GM12878 (cell line): Measurements from ENCODE around the gene BBOX1. TPM values are rescaled to one million over a fixed set of nuclear protein-coding genes. Genes with fewer than 3 reads are reported as not detected.

Experiments
- ATAC-seq: fragments of 200-7000 bp; cut with Tn5 transposase; 3 replicates; pipeline ENCODE4 v1.9.1; 2020; ENCODE audit warnings: mild to moderate bottlenecking, moderate library complexity
- BruUV-seq: library from RNA; stranded (reverse); fragments of 400-500 nt; replicated peaks from 2 replicates; lab custom pipeline; 2021; lab: Mats Ljungman, UMichigan
- CTCF ChIA-PET: fragments of 300-600 bp; sonication (Branson Sonifier 250); formaldehyde crosslinking; extraction: SDS; loops from one replicate; lab custom pipeline; 2021; ENCODE audit warnings: inconsistent platforms; lab: Yijun Ruan, JAX
- POLR2A ChIA-PET: fragments of 350-600 bp; formaldehyde crosslinking; extraction: SDS; loops from one replicate; lab custom pipeline; 2021; ENCODE audit warnings: inconsistent platforms; lab: Charles Lee
- RAD21 ChIA-PET: fragments of 300-600 bp; sonication (Branson Sonifier 250); formaldehyde crosslinking; loops from one replicate; lab custom pipeline; 2023; ENCODE audit warnings: antibody characterized with exemption; ENCODE audit not compliant: unreplicated experiment; lab: Charles Lee
- SMC1A ChIA-PET: fragments of 300-600 bp; sonication (Branson Sonifier 250); formaldehyde crosslinking; loops from one replicate; lab custom pipeline; 2023; ENCODE audit not compliant: unreplicated experiment, uncharacterized antibody; lab: Charles Lee
- DNase-seq: peaks from one replicate; pipeline ENCODE4 v3.0.0-alpha.2; 2011; ENCODE audit warnings: low read depth, low spot score
- FAIRE-seq: peaks from 3 replicates; lab custom pipeline; 2011; peaks lifted over from hg19 to GRCh38; lab: Jason Lieb, UNC
- H2AFZ ChIP-seq: 2 replicates; pipeline ENCODE4 v1.6.0; 2011; ENCODE audit warnings: low read depth, low read length, control low read depth; ENCODE audit not compliant: control insufficient read depth
- H3K27ac ChIP-seq: 2 replicates; pipeline ENCODE4 v1.5.1; 2011; ENCODE audit warnings: control low read depth; ENCODE audit not compliant: control insufficient read depth, insufficient read depth
- H3K27me3 ChIP-seq, 2 experiments: replicated peaks in 1 of 2; 2 replicates each; pipeline versions ENCODE4 v1.6.0 to v1.6.1; 2011; ENCODE audit warnings: low read length in 1 of 2; ENCODE audit not compliant: control insufficient read depth in 2 of 2, insufficient read depth in 2 of 2
- H3K36me3 ChIP-seq, 2 experiments: 2 replicates each; pipeline ENCODE4 v1.5.1; 2011; ENCODE audit warnings: low read length in 1 of 2; ENCODE audit not compliant: control insufficient read depth in 2 of 2, insufficient read depth in 2 of 2
- H3K4me1 ChIP-seq: 2 replicates; pipeline ENCODE4 v1.6.1; 2011; ENCODE audit warnings: mild to moderate bottlenecking, low read length, moderate library complexity, mixed read lengths; ENCODE audit not compliant: control insufficient read depth, insufficient read depth
- H3K4me2 ChIP-seq: 2 replicates; pipeline ENCODE4 v1.6.0; 2011; ENCODE audit warnings: control low read depth; ENCODE audit not compliant: control insufficient read depth, insufficient read depth
- H3K4me3 ChIP-seq: fragments of 200-600 bp; sonication (generic); 2 replicates; pipeline ENCODE4 v1.5.1; 2016
- H3K79me2 ChIP-seq: 2 replicates; pipeline ENCODE4 v1.6.0; 2011; ENCODE audit warnings: low read length; ENCODE audit not compliant: control insufficient read depth, insufficient read depth
- H3K9ac ChIP-seq: 2 replicates; pipeline ENCODE4 v1.8.0; 2011; ENCODE audit warnings: low read length, control low read depth, mixed read lengths; ENCODE audit not compliant: control insufficient read depth, insufficient read depth
- H3K9me3 ChIP-seq: replicated peaks from 3 replicates; pipeline ENCODE4 v1.5.1; 2011; ENCODE audit warnings: mild to moderate bottlenecking, low read length; ENCODE audit not compliant: control insufficient read depth, insufficient read depth
- H4K20me1 ChIP-seq: 2 replicates; pipeline ENCODE4 v1.6.0; 2011; ENCODE audit not compliant: control insufficient read depth, insufficient read depth
- BHLHE40 ChIP-seq, 2 experiments: fragments of 450-650 bp in 1 of 2; IDR thresholded peaks; 2 replicates each; pipeline ENCODE4 v1.6.1; 2011 to 2017; ENCODE audit warnings: low read depth in 2 of 2, borderline replicate concordance in 1 of 2, improper control_type of control experiment in 1 of 2, low read length in 1 of 2, mild to moderate bottlenecking in 1 of 2
- CBFB ChIP-seq: IDR thresholded peaks from 2 replicates; pipeline ENCODE4 v1.6.1; 2016; ENCODE audit warnings: antibody characterized with exemption, low read depth
- JUND ChIP-seq: IDR thresholded peaks from 2 replicates; pipeline ENCODE4 v1.6.1; 2012; ENCODE audit warnings: low read depth, mild to moderate bottlenecking, low read length, improper control_type of control experiment, moderate library complexity
- PAX5 ChIP-seq: IDR thresholded peaks from 2 replicates; pipeline ENCODE4 v1.6.1; 2011; ENCODE audit warnings: low read depth, low read length, borderline replicate concordance
- POLR2AphosphoS2 ChIP-seq: IDR thresholded peaks from 2 replicates; pipeline ENCODE4 v1.6.1; 2011; ENCODE audit warnings: low read depth, mild to moderate bottlenecking, low read length, improper control_type of control experiment, moderate library complexity
- SMARCA5 ChIP-seq: fragments of 450-650 bp; IDR thresholded peaks from 2 replicates; pipeline ENCODE4 v1.6.1; 2017; ENCODE audit warnings: mild to moderate bottlenecking
- SPI1 ChIP-seq: IDR thresholded peaks from 2 replicates; pipeline ENCODE4 v1.6.1; 2011; ENCODE audit warnings: low read depth, mild to moderate bottlenecking, low read length, moderate library complexity, borderline replicate concordance; ENCODE audit not compliant: insufficient read depth
- TCF12 ChIP-seq: IDR thresholded peaks from 2 replicates; pipeline ENCODE4 v1.6.1; 2011; ENCODE audit warnings: low read depth, mild to moderate bottlenecking, low read length
- ZNF622 ChIP-seq: fragments of 450-650 bp; IDR thresholded peaks from 2 replicates; pipeline ENCODE4 v1.6.1; 2017; ENCODE audit warnings: mild to moderate bottlenecking, inconsistent platforms
- WGBS: methylation state at CpG from one replicate; pipeline ENCODE4 v1.1.6; 2016; ENCODE audit warnings: low lambda C conversion rate; ENCODE audit not compliant: insufficient replicate concordance, insufficient coverage; ENCODE audit errors: missing lambda C conversion rate; 5-methylcytosine and 5-hydroxymethylcytosine counted together
- in situ Hi-C: fragments of 300-500 bp; cut with MboI; formaldehyde crosslinking; loops from 9 replicates; pipeline ENCODE4 v1.14.3; 2018; ENCODE audit warnings: mixed read lengths
- intact Hi-C: fragments of 100-400 bp; cut with micrococcal nuclease; formaldehyde crosslinking; loops from one replicate; pipeline ENCODE4 v1.14.2; 2022; ENCODE audit not compliant: unreplicated experiment
- polyA plus RNA-seq, 11 experiments: library from polyadenylated mRNA; depleted of rRNA in 4 of 11; unstranded in 6 of 11; stranded (reverse) in 5 of 11; fragments of >200 nt; fragmentation: Nextera tagmentation in 4 of 11; fragmentation: Illumina TruSeq in 1 of 11; extraction: Ambion mirVana in 4 of 11; extraction: Trizol in 1 of 11; gene quantifications; 1 replicate in 1 of 11; 2 replicates in 10 of 11; pipeline versions ENCODE4 v1.2.1 to v1.2.3, GENCODE V29; 2011 to 2016; ENCODE audit warnings: inconsistent platforms in 2 of 11, missing spikeins in 2 of 11, low read depth in 1 of 11
- total RNA-seq, 4 experiments: library from RNA; depleted of rRNA in 3 of 4; stranded (reverse); fragments of >200 nt in 3 of 4; fragmentation: Illumina TruSeq in 1 of 4; extraction: Trizol in 1 of 4; gene quantifications; 2 replicates each; pipeline versions ENCODE4 v1.2.1 to v1.2.3, GENCODE V29; 2013 to 2021
- TF ChIP-seq, protein P1 (sequence below): IDR thresholded peaks from 2 replicates; pipeline ENCODE4 v1.6.1; 2011; ENCODE audit warnings: borderline replicate concordance, low read depth, mild to moderate bottlenecking, moderate library complexity, low read length; ENCODE audit not compliant: insufficient read depth, poor library complexity, severe bottlenecking
- TF ChIP-seq, protein P2 (sequence below): IDR thresholded peaks from 2 replicates; pipeline ENCODE4 v1.6.1; 2012; ENCODE audit warnings: low read depth, low read length, improper control_type of control experiment
- TF ChIP-seq, protein P3 (sequence below), 3 experiments: IDR thresholded peaks in 2 of 3; conservative IDR thresholded peaks in 1 of 3; 2 replicates each; pipeline ENCODE4 v1.5.1; 2011; ENCODE audit warnings: low read depth in 3 of 3, low read length in 3 of 3, mild to moderate bottlenecking in 3 of 3, control low read depth in 2 of 3, moderate library complexity in 2 of 3, inconsistent platforms in 1 of 3, mixed read lengths in 1 of 3; ENCODE audit not compliant: control insufficient read depth in 2 of 3, insufficient read depth in 1 of 3; ENCODE audit errors: extremely low read depth in 1 of 3
- TF ChIP-seq, protein P4 (sequence below): fragments of 450-650 bp; IDR thresholded peaks from 2 replicates; pipeline ENCODE4 v1.6.1; 2017; ENCODE audit warnings: mild to moderate bottlenecking, moderate library complexity
- TF ChIP-seq, protein P5 (sequence below): fragments of 450-650 bp; IDR thresholded peaks from 2 replicates; pipeline ENCODE4 v1.6.1; 2017; ENCODE audit warnings: borderline replicate concordance

The BBOX1 gene
- total and polyA plus RNA-seq, 10 of the 15 experiments (the other 5 are each of a cell fraction or from before 2014, with no cell fraction given), result 3.5 TPM; not detected in 9

DNA sequence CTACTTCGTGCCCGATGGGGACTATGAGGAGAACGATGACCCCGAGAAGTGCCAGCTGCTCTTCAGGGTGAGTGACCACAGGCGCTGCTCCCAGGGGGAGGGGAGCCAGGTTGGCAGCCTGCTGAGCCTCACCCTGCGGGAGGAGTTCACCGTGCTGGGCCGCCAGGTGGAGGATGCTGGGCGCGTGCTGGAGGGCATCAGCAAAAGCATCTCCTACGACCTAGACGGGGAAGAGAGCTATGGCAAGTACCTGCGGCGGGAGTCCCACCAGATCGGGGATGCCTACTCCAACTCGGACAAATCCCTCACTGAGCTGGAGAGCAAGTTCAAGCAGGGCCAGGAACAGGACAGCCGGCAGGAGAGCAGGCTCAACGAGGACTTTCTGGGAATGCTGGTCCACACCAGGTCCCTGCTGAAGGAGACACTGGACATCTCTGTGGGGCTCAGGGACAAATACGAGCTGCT, 46.0 kb upstream of the BBOX1 start:
- DNase-seq, result no peak
- FAIRE-seq, result no peak
- no peaks in the 10 kb centered on the region for H3K27me3 ChIP-seq
- SMC1A ChIA-PET, result no interaction called here
- H3K79me2 ChIP-seq, result no peaks in the 10 kb centered on the region
- no peak overlapping the region for H2AFZ ChIP-seq
- intact Hi-C loops, result no loop called here
- H3K9ac ChIP-seq, result no peak overlapping the region
- no peak overlapping the region for H3K4me2 ChIP-seq
- no peaks in the 10 kb centered on the region for H3K36me3 ChIP-seq
- H3K9me3 ChIP-seq, result no peaks in the 10 kb centered on the region
- in situ Hi-C loops, result no loop called here
- BruUV-seq, result no TSS peak
- RAD21 ChIA-PET, result no interaction called here
- CTCF ChIA-PET, result no interaction called here
- H3K4me3 ChIP-seq, result no peak overlapping the region
- H3K4me1 ChIP-seq, result no peaks in the 10 kb centered on the region
- 51% methylated on average over 19 of the region's 19 CpGs for WGBS
- no peak for ATAC-seq
- H3K27ac ChIP-seq, result no peak overlapping the region
- H4K20me1 ChIP-seq, result no peaks in the 10 kb centered on the region
- POLR2A ChIA-PET, result no interaction called here
- no peak for TF ChIP-seq BHLHE40 (IDR thresholded peaks at IDR 0.05; ENCODE audit: borderline replicate concordance in 1 of 2, low read depth in 2 of 2, low read length in 1 of 2)
- TF ChIP-seq SMARCA5, result no peak
- TF ChIP-seq, protein P1, sequence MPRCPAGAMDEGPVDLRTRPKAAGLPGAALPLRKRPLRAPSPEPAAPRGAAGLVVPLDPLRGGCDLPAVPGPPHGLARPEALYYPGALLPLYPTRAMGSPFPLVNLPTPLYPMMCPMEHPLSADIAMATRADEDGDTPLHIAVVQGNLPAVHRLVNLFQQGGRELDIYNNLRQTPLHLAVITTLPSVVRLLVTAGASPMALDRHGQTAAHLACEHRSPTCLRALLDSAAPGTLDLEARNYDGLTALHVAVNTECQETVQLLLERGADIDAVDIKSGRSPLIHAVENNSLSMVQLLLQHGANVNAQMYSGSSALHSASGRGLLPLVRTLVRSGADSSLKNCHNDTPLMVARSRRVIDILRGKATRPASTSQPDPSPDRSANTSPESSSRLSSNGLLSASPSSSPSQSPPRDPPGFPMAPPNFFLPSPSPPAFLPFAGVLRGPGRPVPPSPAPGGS, result no peak
- TF ChIP-seq TCF12, result no peak
- TF ChIP-seq JUND, result no peak
- TF ChIP-seq, protein P2, sequence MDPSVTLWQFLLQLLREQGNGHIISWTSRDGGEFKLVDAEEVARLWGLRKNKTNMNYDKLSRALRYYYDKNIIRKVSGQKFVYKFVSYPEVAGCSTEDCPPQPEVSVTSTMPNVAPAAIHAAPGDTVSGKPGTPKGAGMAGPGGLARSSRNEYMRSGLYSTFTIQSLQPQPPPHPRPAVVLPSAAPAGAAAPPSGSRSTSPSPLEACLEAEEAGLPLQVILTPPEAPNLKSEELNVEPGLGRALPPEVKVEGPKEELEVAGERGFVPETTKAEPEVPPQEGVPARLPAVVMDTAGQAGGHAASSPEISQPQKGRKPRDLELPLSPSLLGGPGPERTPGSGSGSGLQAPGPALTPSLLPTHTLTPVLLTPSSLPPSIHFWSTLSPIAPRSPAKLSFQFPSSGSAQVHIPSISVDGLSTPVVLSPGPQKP, result no peak
- no peak for TF ChIP-seq CBFB
- TF ChIP-seq SPI1, result no peak
- TF ChIP-seq, protein P3, sequence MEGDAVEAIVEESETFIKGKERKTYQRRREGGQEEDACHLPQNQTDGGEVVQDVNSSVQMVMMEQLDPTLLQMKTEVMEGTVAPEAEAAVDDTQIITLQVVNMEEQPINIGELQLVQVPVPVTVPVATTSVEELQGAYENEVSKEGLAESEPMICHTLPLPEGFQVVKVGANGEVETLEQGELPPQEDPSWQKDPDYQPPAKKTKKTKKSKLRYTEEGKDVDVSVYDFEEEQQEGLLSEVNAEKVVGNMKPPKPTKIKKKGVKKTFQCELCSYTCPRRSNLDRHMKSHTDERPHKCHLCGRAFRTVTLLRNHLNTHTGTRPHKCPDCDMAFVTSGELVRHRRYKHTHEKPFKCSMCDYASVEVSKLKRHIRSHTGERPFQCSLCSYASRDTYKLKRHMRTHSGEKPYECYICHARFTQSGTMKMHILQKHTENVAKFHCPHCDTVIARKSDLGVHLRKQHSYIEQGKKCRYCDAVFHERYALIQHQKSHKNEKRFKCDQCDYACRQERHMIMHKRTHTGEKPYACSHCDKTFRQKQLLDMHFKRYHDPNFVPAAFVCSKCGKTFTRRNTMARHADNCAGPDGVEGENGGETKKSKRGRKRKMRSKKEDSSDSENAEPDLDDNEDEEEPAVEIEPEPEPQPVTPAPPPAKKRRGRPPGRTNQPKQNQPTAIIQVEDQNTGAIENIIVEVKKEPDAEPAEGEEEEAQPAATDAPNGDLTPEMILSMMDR (IDR thresholded peaks at IDR 0.05 in 2 of 3, conservative IDR thresholded peaks at IDR 0.05 in 1 of 3; ENCODE audit: control insufficient read depth in 2 of 3, extremely low read depth in 1 of 3, insufficient read depth in 1 of 3, low read depth in 3 of 3, low read length in 3 of 3), result no peak
- no peak for TF ChIP-seq ZNF622
- TF ChIP-seq, protein P4, sequence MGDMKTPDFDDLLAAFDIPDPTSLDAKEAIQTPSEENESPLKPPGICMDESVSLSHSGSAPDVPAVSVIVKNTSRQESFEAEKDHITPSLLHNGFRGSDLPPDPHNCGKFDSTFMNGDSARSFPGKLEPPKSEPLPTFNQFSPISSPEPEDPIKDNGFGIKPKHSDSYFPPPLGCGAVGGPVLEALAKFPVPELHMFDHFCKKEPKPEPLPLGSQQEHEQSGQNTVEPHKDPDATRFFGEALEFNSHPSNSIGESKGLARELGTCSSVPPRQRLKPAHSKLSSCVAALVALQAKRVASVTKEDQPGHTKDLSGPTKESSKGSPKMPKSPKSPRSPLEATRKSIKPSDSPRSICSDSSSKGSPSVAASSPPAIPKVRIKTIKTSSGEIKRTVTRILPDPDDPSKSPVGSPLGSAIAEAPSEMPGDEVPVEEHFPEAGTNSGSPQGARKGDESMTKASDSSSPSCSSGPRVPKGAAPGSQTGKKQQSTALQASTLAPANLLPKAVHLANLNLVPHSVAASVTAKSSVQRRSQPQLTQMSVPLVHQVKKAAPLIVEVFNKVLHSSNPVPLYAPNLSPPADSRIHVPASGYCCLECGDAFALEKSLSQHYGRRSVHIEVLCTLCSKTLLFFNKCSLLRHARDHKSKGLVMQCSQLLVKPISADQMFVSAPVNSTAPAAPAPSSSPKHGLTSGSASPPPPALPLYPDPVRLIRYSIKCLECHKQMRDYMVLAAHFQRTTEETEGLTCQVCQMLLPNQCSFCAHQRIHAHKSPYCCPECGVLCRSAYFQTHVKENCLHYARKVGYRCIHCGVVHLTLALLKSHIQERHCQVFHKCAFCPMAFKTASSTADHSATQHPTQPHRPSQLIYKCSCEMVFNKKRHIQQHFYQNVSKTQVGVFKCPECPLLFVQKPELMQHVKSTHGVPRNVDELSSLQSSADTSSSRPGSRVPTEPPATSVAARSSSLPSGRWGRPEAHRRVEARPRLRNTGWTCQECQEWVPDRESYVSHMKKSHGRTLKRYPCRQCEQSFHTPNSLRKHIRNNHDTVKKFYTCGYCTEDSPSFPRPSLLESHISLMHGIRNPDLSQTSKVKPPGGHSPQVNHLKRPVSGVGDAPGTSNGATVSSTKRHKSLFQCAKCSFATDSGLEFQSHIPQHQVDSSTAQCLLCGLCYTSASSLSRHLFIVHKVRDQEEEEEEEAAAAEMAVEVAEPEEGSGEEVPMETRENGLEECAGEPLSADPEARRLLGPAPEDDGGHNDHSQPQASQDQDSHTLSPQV, result no peak
- TF ChIP-seq, protein P5, sequence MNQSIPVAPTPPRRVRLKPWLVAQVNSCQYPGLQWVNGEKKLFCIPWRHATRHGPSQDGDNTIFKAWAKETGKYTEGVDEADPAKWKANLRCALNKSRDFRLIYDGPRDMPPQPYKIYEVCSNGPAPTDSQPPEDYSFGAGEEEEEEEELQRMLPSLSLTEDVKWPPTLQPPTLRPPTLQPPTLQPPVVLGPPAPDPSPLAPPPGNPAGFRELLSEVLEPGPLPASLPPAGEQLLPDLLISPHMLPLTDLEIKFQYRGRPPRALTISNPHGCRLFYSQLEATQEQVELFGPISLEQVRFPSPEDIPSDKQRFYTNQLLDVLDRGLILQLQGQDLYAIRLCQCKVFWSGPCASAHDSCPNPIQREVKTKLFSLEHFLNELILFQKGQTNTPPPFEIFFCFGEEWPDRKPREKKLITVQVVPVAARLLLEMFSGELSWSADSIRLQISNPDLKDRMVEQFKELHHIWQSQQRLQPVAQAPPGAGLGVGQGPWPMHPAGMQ, result no peak
- no peak for TF ChIP-seq PAX5
- TF ChIP-seq POLR2AphosphoS2, result no peak
